HG02623 (cell line): ENCODE results near the gene KLRF1.
"Not testable (repeated sequence)": the region's sequence is repeated elsewhere in the genome, so short reads cannot be mapped to it uniquely, and the experiment has no call there.

Experiments
- ATAC-seq: cut with Tn5 transposase; IDR thresholded peaks from one replicate; pipeline ENCODE4 v1.9.1; 2021; ENCODE audit warnings: moderate library complexity; ENCODE audit not compliant: unreplicated experiment

KLRF1 gene

GRCh38 chr12:9868951-9869306 is 41.6 kb downstream of the KLRF1 start:
- no peak for ATAC-seq

GRCh38 chr12:9869307-9870161 is 42.3 kb downstream of the KLRF1 start, which contains the start of gene CLEC2B:
Gene CLEC2B (minus strand): TSS chr12:9869354.
- peak; percentile 38 for ATAC-seq

GRCh38 chr12:9870286-9870866 is 43.1 kb downstream of the KLRF1 start:
- ATAC-seq: no peak

GRCh38 chr12:9872162-9872561 is 44.9 kb downstream of the KLRF1 start:
- ATAC-seq: no peak

GRCh38 chr12:9872742-9873141 is 45.5 kb downstream of the KLRF1 start:
- ATAC-seq: no peak

GRCh38 chr12:9876120-9876519 is 48.8 kb downstream of the KLRF1 start:
- ATAC-seq: not testable (repeated sequence)

GRCh38 chr12:9880532-9881078 is 53.3 kb downstream of the KLRF1 start:
- ATAC-seq: no peak

GRCh38 chr12:9881246-9881645 is 54.0 kb downstream of the KLRF1 start, which contains the start of gene KLRF2:
Gene KLRF2 (plus strand): TSS chr12:9881489. CDS start chr12:9881596, 107 bp downstream.
- no peak for ATAC-seq

- no peak for ATAC-seq
These were observed 54.7 kb downstream of the KLRF1 start for GRCh38 chr12:9881988-9882387.

GRCh38 chr12:9883175-9883574 is 55.9 kb downstream of the KLRF1 start:
- ATAC-seq: no peak

- ATAC-seq: no peak
These were observed 61.5 kb downstream of the KLRF1 start for GRCh38 chr12:9888665-9889273.
